ENCODE data around the gene JAG2. TPM values are rescaled to one million over a fixed set of nuclear protein-coding genes. Genes with fewer than 3 reads are reported as not detected.
A peak's percentile ranks its signal among the peaks of the same experiment; 100 is the strongest.

JAG2 gene
- polyA plus RNA-seq, 2 donors: 18.7 to 32.4 TPM

DNA sequence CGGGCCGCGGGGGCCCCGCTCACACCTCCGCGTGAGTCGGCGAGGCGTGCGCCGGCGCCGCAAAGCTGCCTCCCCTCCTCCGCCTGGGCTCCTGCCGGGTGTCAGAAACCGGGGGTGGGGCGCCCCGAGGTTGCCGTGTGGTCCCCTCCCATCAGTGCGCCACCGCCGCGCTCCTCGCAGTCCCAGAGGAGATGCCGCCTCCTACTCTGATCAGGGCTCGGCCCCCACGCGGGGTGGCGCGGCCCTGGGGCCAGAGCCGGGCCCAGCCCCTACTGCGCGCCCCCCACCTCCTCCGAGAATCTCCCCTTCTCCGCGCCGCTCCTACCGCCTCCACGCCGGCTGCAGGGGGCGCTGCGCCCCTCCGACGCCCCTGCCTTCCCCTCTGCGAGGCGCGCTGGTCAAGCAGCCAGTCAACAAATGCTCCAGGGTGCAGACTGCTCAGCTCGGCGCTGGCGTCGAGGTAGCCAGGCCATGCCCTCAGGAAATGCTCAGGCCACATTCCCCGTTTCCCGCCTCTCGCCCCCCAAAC is 467 bp upstream of the JAG2 start:
- WGBS, 2 donors: 6 to 13% methylated on average over 44 to 54 of the region's 54 CpGs
- H3K36me3 ChIP-seq (ENCODE audit: control insufficient read depth in 2 of 2, insufficient read depth in 2 of 2, low read length in 1 of 2): no peaks in the 10 kb centered on the region
- peaks cover 0 to 2% of the 10 kb centered on the region in 2 donors for H3K9me3 ChIP-seq (ENCODE audit: control insufficient read depth in 2 of 2, insufficient read depth in 1 of 2, low read depth in 1 of 2, low read length in 1 of 2)
- peak overlapping the region in 1 of 2 donors; percentile 54 for H3K4me3 ChIP-seq (ENCODE audit: low read depth in 1 of 2, low read length in 2 of 2)
- no peaks in the 10 kb centered on the region for H3K27me3 ChIP-seq (ENCODE audit: control insufficient read depth in 1 of 2, insufficient read depth in 2 of 2, low read length in 2 of 2)
- H3K4me1 ChIP-seq (ENCODE audit: control insufficient read depth in 2 of 2, insufficient read depth in 2 of 2, low read length in 1 of 2): peaks cover 15 to 33% of the 10 kb centered on the region in 2 donors
- peak overlapping the region in 1 of 2 donors; percentile 21 for H3K27ac ChIP-seq (ENCODE audit: low read depth in 2 of 2, low read length in 1 of 2)

DNA sequence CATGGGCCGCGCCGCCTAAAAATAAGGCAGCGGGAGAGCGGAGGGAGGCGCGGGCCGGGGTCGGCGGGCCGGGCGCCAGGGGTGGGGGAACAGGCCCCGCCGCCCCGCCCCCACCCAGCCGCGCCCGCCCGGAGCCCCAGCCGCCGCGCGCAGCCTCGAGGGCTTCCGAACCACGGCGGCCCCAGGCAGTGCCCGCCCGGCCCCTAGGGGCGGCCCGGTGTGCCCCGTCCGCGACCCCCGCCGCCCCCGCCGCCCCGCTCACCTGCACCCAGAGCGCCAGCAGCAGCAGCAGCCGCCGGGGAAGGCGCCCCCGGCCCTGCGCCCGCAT is 519 bp downstream of the JAG2 start:
- H3K27me3 ChIP-seq (ENCODE audit: control insufficient read depth in 1 of 2, insufficient read depth in 2 of 2, low read length in 2 of 2): no peaks in the 10 kb centered on the region
- H3K9me3 ChIP-seq (ENCODE audit: control insufficient read depth in 2 of 2, insufficient read depth in 1 of 2, low read depth in 1 of 2, low read length in 1 of 2): peaks cover 0 to 2% of the 10 kb centered on the region in 2 donors
- 0 to 1% methylated on average over 15 to 46 of the region's 46 CpGs for WGBS, 2 donors
- peak overlapping the region; percentile 54 for H3K4me3 ChIP-seq (ENCODE audit: low read depth in 1 of 2, low read length in 2 of 2)
- H3K4me1 ChIP-seq (ENCODE audit: control insufficient read depth in 2 of 2, insufficient read depth in 2 of 2, low read length in 1 of 2): peaks cover 15 to 35% of the 10 kb centered on the region in 2 donors
- H3K36me3 ChIP-seq (ENCODE audit: control insufficient read depth in 2 of 2, insufficient read depth in 2 of 2, low read length in 1 of 2): no peaks in the 10 kb centered on the region
- H3K27ac ChIP-seq (ENCODE audit: low read depth in 2 of 2, low read length in 1 of 2): peak overlapping the region; percentile 35 to 62

DNA sequence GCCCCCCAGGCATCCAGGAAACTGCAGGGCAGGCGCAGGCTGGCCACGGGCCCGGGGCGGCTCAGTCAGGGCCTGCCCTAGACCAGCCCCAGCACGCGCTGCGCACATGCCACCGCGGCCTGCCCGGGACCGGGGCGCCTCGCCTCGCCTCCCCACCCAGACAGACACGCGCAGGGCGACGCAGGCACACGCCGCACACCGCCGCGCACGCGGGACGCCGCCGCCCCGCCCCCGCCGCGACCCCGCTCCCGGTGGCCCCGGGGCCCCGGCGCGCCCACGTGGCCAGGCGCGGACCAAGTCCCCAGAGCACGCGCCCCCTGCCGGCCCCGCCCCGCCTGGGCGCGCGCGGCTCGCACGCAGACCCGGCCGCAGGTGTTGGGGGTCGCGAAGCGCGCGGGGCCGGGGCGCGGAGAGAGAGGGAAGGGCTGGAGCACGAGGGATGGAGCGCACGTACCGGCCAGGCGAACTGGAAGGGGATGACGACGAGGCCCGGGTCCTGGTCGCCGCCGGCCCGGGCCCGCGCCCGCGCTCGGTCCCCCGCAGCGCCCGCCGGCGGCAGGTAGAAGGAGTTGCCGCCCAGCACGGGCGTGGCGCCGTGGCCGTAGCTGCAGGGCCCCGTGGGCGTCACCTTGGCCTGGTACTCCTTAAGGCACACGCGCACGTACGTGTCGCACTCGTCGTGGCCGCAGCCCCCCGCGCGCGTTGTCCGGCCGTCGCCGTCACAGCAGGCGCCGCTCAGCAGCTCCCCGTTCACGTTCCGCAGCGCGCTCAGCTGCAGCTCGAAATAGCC is 1.1 kb downstream of the JAG2 start:
- no peaks in the 10 kb centered on the region for H3K27me3 ChIP-seq (ENCODE audit: control insufficient read depth in 1 of 2, insufficient read depth in 2 of 2, low read length in 2 of 2)
- H3K27ac ChIP-seq (ENCODE audit: low read depth in 2 of 2, low read length in 1 of 2): peak overlapping the region; percentile 62 to 72
- 3% methylated on average over 67 to 116 of the region's 116 CpGs for whole genome bisulfite sequencing, 2 donors

DNA sequence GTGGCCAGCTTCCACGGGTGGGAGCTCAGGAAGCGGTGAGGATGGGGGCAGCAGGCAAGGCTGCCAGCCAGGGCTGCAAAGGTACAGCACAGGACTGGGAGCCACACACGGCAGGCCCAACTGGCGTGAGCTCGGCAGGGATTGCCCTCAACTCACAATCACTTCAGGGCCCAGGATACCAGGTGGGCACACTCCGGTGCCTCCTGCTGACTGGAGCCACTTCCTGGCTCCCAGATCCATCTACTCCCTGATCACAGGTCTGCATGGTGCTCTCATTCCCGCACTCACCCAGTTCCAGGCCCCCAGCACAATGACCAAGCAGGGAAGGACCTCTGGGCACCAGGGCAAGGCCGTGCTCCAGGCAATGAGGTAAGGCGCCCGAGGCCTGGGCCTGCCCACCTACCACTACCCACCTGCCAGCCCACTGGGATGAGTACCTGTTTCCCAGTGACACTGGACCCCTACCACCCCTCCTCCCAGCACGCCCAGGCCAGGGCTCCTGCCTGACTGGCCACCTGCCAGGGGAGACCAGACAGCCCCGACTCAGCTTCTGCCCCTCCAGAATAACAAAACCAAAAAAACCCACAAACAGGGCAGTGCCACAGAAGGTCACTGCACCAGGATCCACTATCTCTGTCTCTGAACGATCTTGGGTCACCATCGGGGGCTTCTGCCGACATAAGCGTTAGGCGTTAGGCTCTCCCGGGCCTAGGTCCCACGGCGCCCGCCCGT is 1.8 kb downstream of the JAG2 start:
- no peaks in the 10 kb centered on the region for H3K27me3 ChIP-seq (ENCODE audit: control insufficient read depth in 1 of 2, insufficient read depth in 2 of 2, low read length in 2 of 2)
- peaks cover 15 to 38% of the 10 kb centered on the region in 2 donors for H3K4me1 ChIP-seq (ENCODE audit: control insufficient read depth in 2 of 2, insufficient read depth in 2 of 2, low read length in 1 of 2)
- H3K36me3 ChIP-seq (ENCODE audit: control insufficient read depth in 2 of 2, insufficient read depth in 2 of 2, low read length in 1 of 2): no peaks in the 10 kb centered on the region
- H3K27ac ChIP-seq (ENCODE audit: low read depth in 2 of 2, low read length in 1 of 2): peak overlapping the region in 1 of 2 donors; percentile 72
- H3K4me3 ChIP-seq (ENCODE audit: low read depth in 1 of 2, low read length in 2 of 2): peak overlapping the region in 1 of 2 donors; percentile 54
- WGBS, 2 donors: 37 to 40% methylated on average over 22 of the region's 22 CpGs
- H3K9me3 ChIP-seq (ENCODE audit: control insufficient read depth in 2 of 2, insufficient read depth in 1 of 2, low read depth in 1 of 2, low read length in 1 of 2): peaks cover 0 to 2% of the 10 kb centered on the region in 2 donors

More for the DNA sequence above, 1.1 kb downstream of the JAG2 start:
- peak overlapping the region; percentile 54 for H3K4me3 ChIP-seq (ENCODE audit: low read depth in 1 of 2, low read length in 2 of 2)
- no peaks in the 10 kb centered on the region for H3K36me3 ChIP-seq (ENCODE audit: control insufficient read depth in 2 of 2, insufficient read depth in 2 of 2, low read length in 1 of 2)
- H3K9me3 ChIP-seq (ENCODE audit: control insufficient read depth in 2 of 2, insufficient read depth in 1 of 2, low read depth in 1 of 2, low read length in 1 of 2): peaks cover 0 to 2% of the 10 kb centered on the region in 2 donors
- peaks cover 15 to 35% of the 10 kb centered on the region in 2 donors for H3K4me1 ChIP-seq (ENCODE audit: control insufficient read depth in 2 of 2, insufficient read depth in 2 of 2, low read length in 1 of 2)

DNA sequence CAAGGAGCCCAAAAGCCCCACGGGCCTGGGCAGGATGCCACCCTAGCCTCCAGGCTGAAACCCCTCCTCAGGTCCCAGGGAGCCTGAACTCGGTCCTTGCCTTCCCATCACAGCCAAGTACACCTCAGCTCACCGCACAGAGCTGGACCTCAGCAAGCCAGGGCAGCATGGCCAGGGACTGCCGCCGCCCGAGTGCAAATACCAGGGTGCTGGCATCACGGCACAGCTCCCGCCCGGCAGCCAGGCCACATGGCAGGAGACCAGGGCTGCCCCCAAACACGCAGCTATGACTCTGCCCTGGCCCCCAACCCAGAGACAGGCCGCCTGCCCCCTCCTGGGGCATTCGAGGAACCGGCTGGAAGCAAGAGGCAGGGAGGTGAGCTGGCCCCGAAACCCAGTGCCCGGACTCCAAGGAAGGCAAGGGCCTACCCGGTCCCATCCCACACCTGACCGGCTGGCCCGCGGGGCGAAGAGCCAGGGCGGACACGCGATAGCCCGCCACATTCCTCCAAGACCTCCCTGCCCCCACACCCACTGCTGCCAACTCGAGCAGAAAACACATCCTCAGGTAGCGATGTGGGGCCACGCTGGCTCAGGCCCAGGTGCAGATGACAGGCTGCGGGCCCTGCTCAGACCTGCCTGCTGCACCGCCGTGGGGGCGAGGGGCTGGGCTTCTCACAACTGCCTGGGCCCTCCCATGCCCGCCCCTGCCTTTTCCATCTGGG is 2.7 kb downstream of the JAG2 start:
- Histone ChIP-seq H3K36me3 (ENCODE audit: control insufficient read depth in 2 of 2, insufficient read depth in 2 of 2, low read length in 1 of 2) (no peaks in the 10 kb centered on the region), H3K27me3 (ENCODE audit: control insufficient read depth in 1 of 2, insufficient read depth in 2 of 2, low read length in 2 of 2) (no peaks in the 10 kb centered on the region), H3K27ac (ENCODE audit: low read depth in 2 of 2, low read length in 1 of 2) (peak overlapping the region; percentile 5 to 35), H3K9me3 (ENCODE audit: control insufficient read depth in 2 of 2, insufficient read depth in 1 of 2, low read depth in 1 of 2, low read length in 1 of 2) (peaks cover 0 to 2% of the 10 kb centered on the region in 2 donors), H3K4me3 (ENCODE audit: low read depth in 1 of 2, low read length in 2 of 2) (peak overlapping the region; percentile 1 to 10), H3K4me1 (ENCODE audit: control insufficient read depth in 2 of 2, insufficient read depth in 2 of 2, low read length in 1 of 2) (peaks cover 15 to 32% of the 10 kb centered on the region in 2 donors)
- 48 to 56% methylated on average over 32 of the region's 32 CpGs for whole genome bisulfite sequencing, 2 donors

DNA sequence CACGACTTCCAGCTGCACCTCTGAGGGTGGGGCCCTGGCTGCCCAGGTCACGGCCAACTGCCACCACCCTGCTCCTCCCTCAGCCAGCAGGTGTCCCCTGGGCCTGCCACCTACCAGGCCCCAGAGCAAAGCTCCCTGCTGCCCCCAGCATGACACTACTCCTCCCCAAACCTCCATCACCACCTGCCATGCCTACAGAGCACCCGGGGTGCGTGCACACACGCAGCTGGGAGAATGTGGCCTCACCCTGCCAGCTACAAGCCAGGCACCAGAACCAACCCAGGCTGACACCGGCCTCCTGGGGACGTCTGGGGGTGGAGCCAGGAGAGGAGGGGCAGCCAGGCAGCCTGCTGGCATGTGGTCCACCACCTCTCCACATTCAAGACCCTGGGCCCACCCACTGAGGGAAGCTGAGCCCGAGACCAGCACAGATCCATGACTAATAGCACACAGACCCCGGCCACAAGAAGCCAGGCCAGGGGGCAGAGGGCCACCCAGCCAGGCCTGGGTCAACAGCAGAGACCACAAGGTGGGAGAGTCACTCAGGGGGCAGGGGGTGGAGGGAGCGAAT is 3.4 kb downstream of the JAG2 start:
- H3K27ac ChIP-seq (ENCODE audit: low read depth in 2 of 2, low read length in 1 of 2): peak overlapping the region in 1 of 2 donors; percentile 35
- H3K4me1 ChIP-seq (ENCODE audit: control insufficient read depth in 2 of 2, insufficient read depth in 2 of 2, low read length in 1 of 2): peaks cover 13 to 32% of the 10 kb centered on the region in 2 donors
- no peaks in the 10 kb centered on the region for H3K27me3 ChIP-seq (ENCODE audit: control insufficient read depth in 1 of 2, insufficient read depth in 2 of 2, low read length in 2 of 2)
- H3K36me3 ChIP-seq (ENCODE audit: control insufficient read depth in 2 of 2, insufficient read depth in 2 of 2, low read length in 1 of 2): no peaks in the 10 kb centered on the region
- H3K9me3 ChIP-seq (ENCODE audit: control insufficient read depth in 2 of 2, insufficient read depth in 1 of 2, low read depth in 1 of 2, low read length in 1 of 2): peaks cover 0 to 2% of the 10 kb centered on the region in 2 donors
- 44% methylated on average over 10 of the region's 10 CpGs for WGBS, 2 donors
- H3K4me3 ChIP-seq (ENCODE audit: low read depth in 1 of 2, low read length in 2 of 2): peak overlapping the region in 1 of 2 donors; percentile 1

DNA sequence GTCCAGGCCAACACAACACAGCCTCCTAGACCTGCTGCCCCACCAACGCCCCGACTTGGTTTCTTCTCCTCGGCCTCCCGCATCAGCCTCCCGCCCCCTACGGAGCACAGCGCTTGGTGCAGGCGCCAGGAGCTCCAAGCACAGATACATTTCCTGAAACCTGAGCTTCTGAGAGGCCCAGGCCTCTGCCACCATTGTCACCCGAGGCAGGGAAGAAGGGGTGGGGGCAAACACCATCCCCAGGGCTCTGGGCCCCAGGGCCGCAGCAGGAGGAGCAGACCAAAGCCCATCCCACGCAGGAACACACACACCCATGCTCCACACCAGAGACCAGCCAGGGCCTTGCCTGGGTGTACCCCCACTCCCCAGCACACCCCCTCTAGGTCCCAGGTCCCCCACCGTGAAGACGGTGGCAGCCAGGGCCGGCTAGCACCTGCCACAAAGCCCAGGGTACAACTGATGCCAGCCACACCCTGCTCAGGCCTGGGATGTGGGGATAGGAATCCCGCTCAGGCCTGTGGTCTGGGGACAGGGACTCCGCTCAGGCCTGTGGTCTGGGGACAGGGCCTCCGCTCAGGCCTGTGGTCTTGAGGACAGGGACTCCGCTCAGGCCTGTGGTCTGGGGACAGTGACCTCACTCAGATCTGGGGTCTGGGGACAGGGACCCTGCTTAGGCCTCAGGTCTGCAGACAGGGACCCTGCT is 5.4 kb downstream of the JAG2 start:
- no peak overlapping the region for H3K4me3 ChIP-seq (ENCODE audit: low read depth in 1 of 2, low read length in 2 of 2)
- peaks cover 12 to 28% of the 10 kb centered on the region in 2 donors for H3K4me1 ChIP-seq (ENCODE audit: control insufficient read depth in 2 of 2, insufficient read depth in 2 of 2, low read length in 1 of 2)
- peaks cover 0 to 2% of the 10 kb centered on the region in 2 donors for H3K9me3 ChIP-seq (ENCODE audit: control insufficient read depth in 2 of 2, insufficient read depth in 1 of 2, low read depth in 1 of 2, low read length in 1 of 2)
- no peaks in the 10 kb centered on the region for H3K36me3 ChIP-seq (ENCODE audit: control insufficient read depth in 2 of 2, insufficient read depth in 2 of 2, low read length in 1 of 2)
- 69 to 72% methylated on average over 18 of the region's 18 CpGs for WGBS, 2 donors
- no peak overlapping the region for H3K27ac ChIP-seq (ENCODE audit: low read depth in 2 of 2, low read length in 1 of 2)
- H3K27me3 ChIP-seq (ENCODE audit: control insufficient read depth in 1 of 2, insufficient read depth in 2 of 2, low read length in 2 of 2): no peaks in the 10 kb centered on the region

DNA sequence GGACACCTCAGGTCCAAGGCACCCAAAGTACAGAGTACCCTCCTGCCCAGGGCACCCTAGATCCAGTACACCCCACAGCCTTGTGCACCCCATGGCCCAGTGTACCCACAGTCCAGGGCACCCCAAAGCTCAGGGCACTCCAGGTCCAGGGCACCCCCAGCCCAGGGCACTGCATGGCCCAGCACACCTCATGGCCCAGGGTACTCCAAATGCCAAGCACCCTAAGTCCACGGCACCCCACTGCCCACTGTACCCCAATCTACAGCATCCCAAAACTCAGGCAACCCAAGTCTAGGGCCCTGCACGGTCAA is 6.0 kb downstream of the JAG2 start:
- no peak overlapping the region for H3K4me3 ChIP-seq (ENCODE audit: low read depth in 1 of 2, low read length in 2 of 2)
- 84 to 90% methylated on average over 2 of the region's 2 CpGs for WGBS, 2 donors
- no peaks in the 10 kb centered on the region for H3K27me3 ChIP-seq (ENCODE audit: control insufficient read depth in 1 of 2, insufficient read depth in 2 of 2, low read length in 2 of 2)
- peaks cover 7 to 26% of the 10 kb centered on the region in 2 donors for H3K4me1 ChIP-seq (ENCODE audit: control insufficient read depth in 2 of 2, insufficient read depth in 2 of 2, low read length in 1 of 2)
- H3K27ac ChIP-seq (ENCODE audit: low read depth in 2 of 2, low read length in 1 of 2): no peak overlapping the region
- H3K36me3 ChIP-seq (ENCODE audit: control insufficient read depth in 2 of 2, insufficient read depth in 2 of 2, low read length in 1 of 2): no peaks in the 10 kb centered on the region
- H3K9me3 ChIP-seq (ENCODE audit: control insufficient read depth in 2 of 2, insufficient read depth in 1 of 2, low read depth in 1 of 2, low read length in 1 of 2): peaks cover 0 to 2% of the 10 kb centered on the region in 2 donors
